Measurements from ENCODE around the gene VPS50. TPM values are rescaled to one million over a fixed set of nuclear protein-coding genes. Genes with fewer than 3 reads are reported as not detected.
"Not testable (repeated sequence)": the region's sequence is repeated elsewhere in the genome, so short reads cannot be mapped to it uniquely, and the experiment has no call there.

VPS50 gene
- total RNA-seq, 1 donor, result 34.4 TPM

DNA sequence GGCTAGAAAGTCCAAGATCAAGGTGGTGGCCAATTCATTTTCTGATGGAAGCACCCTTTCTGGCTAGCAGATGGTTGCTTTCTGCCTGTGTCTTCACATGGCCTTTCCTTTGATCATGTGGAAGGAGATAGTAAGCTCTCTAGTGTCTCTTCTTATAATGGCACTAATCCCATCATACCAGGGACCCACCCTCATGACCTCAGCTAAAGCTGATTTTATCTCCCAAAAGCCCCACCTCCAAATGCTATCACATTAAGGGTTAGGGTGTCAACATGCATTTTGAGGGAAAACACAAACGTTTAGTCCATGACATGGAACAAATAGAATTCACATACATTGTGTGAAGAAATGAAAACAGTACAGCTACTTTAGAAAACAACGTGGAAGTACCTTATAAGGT lies 100.0 kb downstream of the VPS50 start:
- no peak for TF ChIP-seq CTCF (IDR thresholded peaks at IDR 0.05; ENCODE audit: extremely low read depth, low read depth, low read length)

DNA sequence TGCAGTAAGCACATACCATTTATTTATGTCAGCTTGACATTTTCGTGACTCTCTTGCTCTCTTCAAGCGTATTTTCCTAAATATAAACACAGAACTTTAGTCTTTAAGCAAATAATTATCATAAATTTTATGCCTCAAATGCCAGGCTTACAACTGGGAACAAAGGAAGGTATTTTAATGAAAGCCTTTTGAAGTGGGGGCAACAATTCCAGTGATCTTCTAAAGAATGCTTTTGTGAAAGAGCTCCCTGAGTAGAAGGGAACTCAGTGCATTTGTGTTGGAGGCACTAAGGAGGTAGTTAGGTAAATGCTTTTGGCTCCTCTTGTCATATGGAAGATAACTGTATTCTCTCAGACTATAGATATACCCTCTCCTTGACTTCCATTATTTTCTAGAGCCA lies 104.9 kb downstream of the VPS50 start:
- no peak for DNase-seq (ENCODE audit: insufficient read length, low spot score, missing footprints)
- Histone ChIP-seq H3K36me3 (ENCODE audit: insufficient read depth, low read length) (no peaks in the 10 kb centered on the region), H3K4me3 (ENCODE audit: insufficient read depth, low read length) (no peak overlapping the region), H3K27me3 (ENCODE audit: insufficient read depth, low read length) (no peaks in the 10 kb centered on the region), H3K79me2 (ENCODE audit: insufficient read depth, low read length) (no peaks in the 10 kb centered on the region), H3K9me3 (ENCODE audit: low read depth, low read length) (no peaks in the 10 kb centered on the region), H4K20me1 (ENCODE audit: insufficient read depth, low read length) (no peaks in the 10 kb centered on the region), H3K27ac (ENCODE audit: low read depth, low read length) (no peak overlapping the region), H3K4me2 (ENCODE audit: insufficient read depth, low read length) (no peak overlapping the region), H2AFZ (ENCODE audit: low read length) (no peak overlapping the region), H3K4me1 (ENCODE audit: insufficient read depth, low read length) (peaks cover 2% of the 10 kb centered on the region)
- TF ChIP-seq CTCF (IDR thresholded peaks at IDR 0.05; ENCODE audit: extremely low read depth, low read depth, low read length), result no peak

More for the DNA sequence above, 100.0 kb downstream of the VPS50 start:
- Histone ChIP-seq H3K36me3 (ENCODE audit: insufficient read depth, low read length) (no peaks in the 10 kb centered on the region), H3K4me1 (ENCODE audit: insufficient read depth, low read length) (peaks cover 10% of the 10 kb centered on the region), H3K4me3 (ENCODE audit: insufficient read depth, low read length) (no peak overlapping the region), H3K27ac (ENCODE audit: low read depth, low read length) (no peak overlapping the region), H4K20me1 (ENCODE audit: insufficient read depth, low read length) (no peaks in the 10 kb centered on the region), H3K9me3 (ENCODE audit: low read depth, low read length) (no peaks in the 10 kb centered on the region), H3K4me2 (ENCODE audit: insufficient read depth, low read length) (no peak overlapping the region), H3K79me2 (ENCODE audit: insufficient read depth, low read length) (no peaks in the 10 kb centered on the region), H3K27me3 (ENCODE audit: insufficient read depth, low read length) (no peaks in the 10 kb centered on the region), H2AFZ (ENCODE audit: low read length) (no peak overlapping the region)
- DNase-seq (ENCODE audit: insufficient read length, low spot score, missing footprints), result no peak

DNA sequence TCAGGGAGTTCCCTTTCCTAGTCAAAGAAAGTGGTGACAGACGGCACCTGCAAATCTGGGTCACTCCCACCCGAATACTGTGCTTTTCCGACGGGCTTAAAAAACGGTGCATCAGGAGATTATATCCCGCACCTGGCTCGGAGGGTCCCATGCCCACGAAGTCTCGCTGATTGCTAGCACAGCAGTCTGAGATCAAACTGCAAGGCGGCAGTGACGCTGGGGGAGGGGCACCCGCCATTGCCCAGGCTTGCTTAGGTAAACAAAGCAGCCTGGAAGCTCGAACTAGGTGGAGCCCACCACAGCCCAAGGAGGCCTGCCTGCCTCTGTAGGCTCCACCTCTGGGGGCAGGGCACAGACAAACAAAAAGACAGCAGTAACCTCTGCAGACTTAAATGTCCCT lies 110.0 kb downstream of the VPS50 start:
- not testable (repeated sequence) for H3K4me2 ChIP-seq (ENCODE audit: insufficient read depth, low read length); H3K9me3 ChIP-seq (ENCODE audit: low read depth, low read length); H4K20me1 ChIP-seq (ENCODE audit: insufficient read depth, low read length)

GRCh38 chr7:93350338-93350737 lies 118.2 kb downstream of the VPS50 start:
- Histone ChIP-seq H3K79me2 (ENCODE audit: insufficient read depth, low read length) (no peaks in the 10 kb centered on the region), H3K36me3 (ENCODE audit: insufficient read depth, low read length) (no peaks in the 10 kb centered on the region), H3K4me2 (ENCODE audit: insufficient read depth, low read length) (no peak overlapping the region), H3K9me3 (ENCODE audit: low read depth, low read length) (no peaks in the 10 kb centered on the region), H3K27ac (ENCODE audit: low read depth, low read length) (no peak overlapping the region), H4K20me1 (ENCODE audit: insufficient read depth, low read length) (no peaks in the 10 kb centered on the region), H3K4me1 (ENCODE audit: insufficient read depth, low read length) (no peaks in the 10 kb centered on the region), H3K4me3 (ENCODE audit: insufficient read depth, low read length) (no peak overlapping the region), H3K27me3 (ENCODE audit: insufficient read depth, low read length) (no peaks in the 10 kb centered on the region), H2AFZ (ENCODE audit: low read length) (no peak overlapping the region)
- TF ChIP-seq CTCF (IDR thresholded peaks at IDR 0.05; ENCODE audit: extremely low read depth, low read depth, low read length), result no peak
- DNase-seq (ENCODE audit: insufficient read length, low spot score, missing footprints), result no peak

More for the DNA sequence above, 110.0 kb downstream of the VPS50 start:
- not testable (repeated sequence) for H3K36me3 ChIP-seq (ENCODE audit: insufficient read depth, low read length); H3K27ac ChIP-seq (ENCODE audit: low read depth, low read length); H2AFZ ChIP-seq (ENCODE audit: low read length); H3K4me3 ChIP-seq (ENCODE audit: insufficient read depth, low read length); H3K27me3 ChIP-seq (ENCODE audit: insufficient read depth, low read length); H3K4me1 ChIP-seq (ENCODE audit: insufficient read depth, low read length); H3K79me2 ChIP-seq (ENCODE audit: insufficient read depth, low read length); DNase-seq (ENCODE audit: insufficient read length, low spot score, missing footprints)
